NT2/D1 (cell line): ENCODE data around the gene TMC6.

Experiments used
- SUZ12 ChIP-seq: IDR thresholded peaks from 2 replicates; pipeline ENCODE4 v1.6.1; 2011; ENCODE audit not compliant: insufficient read length, insufficient read depth; ENCODE audit errors: extremely low read depth
- YY1 ChIP-seq: IDR thresholded peaks from 2 replicates; pipeline ENCODE4 v1.6.1; 2011; ENCODE audit not compliant: insufficient read length, insufficient read depth
- ZNF274 ChIP-seq: IDR thresholded peaks from 2 replicates; pipeline ENCODE4 v1.6.1; 2011; ENCODE audit warnings: mild to moderate bottlenecking, low read depth, low read length

GRCh38 chr17:78112518-78113471, 15.8 kb downstream of the TMC6 start:
- TF ChIP-seq ZNF274 (no peak), SUZ12 (no peak), YY1 (no peak)
